NT2/D1 (cell line): Measurements from ENCODE around the gene FHDC1.

ENCODE experiments used
- DNase-seq: peaks from one replicate; pipeline ENCODE4 v3.0.0-alpha.2; 2011; ENCODE audit warnings: low read depth, low spot score
- H3K27me3 ChIP-seq: 2 replicates; pipeline ENCODE4 v1.6.0; 2011; ENCODE audit warnings: mild to moderate bottlenecking; ENCODE audit not compliant: insufficient read length, insufficient read depth
- H3K36me3 ChIP-seq: 2 replicates; pipeline ENCODE4 v1.6.1; 2011; ENCODE audit warnings: mild to moderate bottlenecking, low read length, mixed read lengths; ENCODE audit not compliant: insufficient read depth, insufficient read length
- H3K4me1 ChIP-seq: 2 replicates; pipeline ENCODE4 v1.5.1; 2011; ENCODE audit not compliant: insufficient read depth, insufficient read length
- H3K4me3 ChIP-seq: 2 replicates; pipeline ENCODE4 v1.5.1; 2011; ENCODE audit warnings: low read depth; ENCODE audit not compliant: insufficient read length
- H3K9ac ChIP-seq: 2 replicates; pipeline ENCODE4 v1.6.0; 2011; ENCODE audit warnings: low read depth; ENCODE audit not compliant: insufficient read length
- H3K9me3 ChIP-seq: 2 replicates; pipeline ENCODE4 v1.5.1; 2011; ENCODE audit warnings: mild to moderate bottlenecking, low read length; ENCODE audit not compliant: insufficient read depth
- SUZ12 ChIP-seq: IDR thresholded peaks from 2 replicates; pipeline ENCODE4 v1.6.1; 2011; ENCODE audit not compliant: insufficient read length, insufficient read depth; ENCODE audit errors: extremely low read depth
- YY1 ChIP-seq: IDR thresholded peaks from 2 replicates; pipeline ENCODE4 v1.6.1; 2011; ENCODE audit not compliant: insufficient read length, insufficient read depth
- ZNF274 ChIP-seq: IDR thresholded peaks from 2 replicates; pipeline ENCODE4 v1.6.1; 2011; ENCODE audit warnings: mild to moderate bottlenecking, low read depth, low read length

Gene FHDC1

DNA sequence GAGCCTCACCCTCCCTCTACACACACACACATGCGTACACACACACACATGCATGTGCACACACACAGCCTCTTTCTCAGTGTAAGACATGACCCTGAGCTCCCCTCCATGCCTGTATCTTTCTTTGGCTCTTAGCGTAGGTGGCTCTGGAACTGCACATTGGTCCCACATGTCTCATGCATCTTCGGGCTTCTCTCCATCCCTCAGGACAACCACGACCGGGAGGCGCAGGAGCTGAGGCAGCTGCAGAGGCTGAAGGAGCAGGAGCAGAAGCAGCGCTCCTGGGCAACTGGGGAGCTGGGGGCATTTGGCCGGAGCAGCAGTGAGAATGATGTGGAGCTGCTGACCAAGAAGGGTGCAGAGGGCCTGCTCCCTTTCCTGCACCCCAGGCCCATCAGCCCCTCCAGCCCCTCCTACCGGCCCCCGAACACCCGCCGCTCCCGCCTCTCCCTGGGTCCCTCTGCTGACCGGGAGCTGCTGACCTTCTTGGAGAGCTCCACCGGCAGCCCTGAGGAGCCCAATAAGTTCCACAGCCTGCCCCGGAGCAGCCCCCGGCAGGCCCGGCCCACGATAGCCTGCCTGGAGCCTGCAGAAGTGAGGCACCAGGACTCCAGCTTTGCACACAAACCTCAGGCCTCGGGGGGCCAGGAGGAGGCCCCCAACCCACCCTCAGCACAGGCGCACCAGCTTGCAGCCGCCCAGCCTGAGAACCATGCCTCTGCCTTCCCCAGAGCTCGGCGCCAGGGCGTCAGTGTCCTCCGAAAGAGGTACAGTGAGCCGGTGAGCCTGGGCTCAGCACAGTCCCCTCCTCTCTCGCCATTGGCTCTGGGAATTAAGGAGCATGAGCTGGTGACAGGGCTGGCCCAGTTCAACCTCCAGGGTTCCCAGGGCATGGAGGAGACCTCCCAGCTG, 38.6 kb downstream of the FHDC1 start:
- no peak overlapping the region for H3K4me3 ChIP-seq
- no peak for TF ChIP-seq YY1
- TF ChIP-seq SUZ12: no peak
- TF ChIP-seq ZNF274: no peak
- peaks cover 6% of the 10 kb centered on the region for H3K36me3 ChIP-seq
- no peak overlapping the region for H3K9ac ChIP-seq
- H3K9me3 ChIP-seq: no peaks in the 10 kb centered on the region
- H3K4me1 ChIP-seq: peaks cover 2% of the 10 kb centered on the region
- no peak for DNase-seq
- no peaks in the 10 kb centered on the region for H3K27me3 ChIP-seq

DNA sequence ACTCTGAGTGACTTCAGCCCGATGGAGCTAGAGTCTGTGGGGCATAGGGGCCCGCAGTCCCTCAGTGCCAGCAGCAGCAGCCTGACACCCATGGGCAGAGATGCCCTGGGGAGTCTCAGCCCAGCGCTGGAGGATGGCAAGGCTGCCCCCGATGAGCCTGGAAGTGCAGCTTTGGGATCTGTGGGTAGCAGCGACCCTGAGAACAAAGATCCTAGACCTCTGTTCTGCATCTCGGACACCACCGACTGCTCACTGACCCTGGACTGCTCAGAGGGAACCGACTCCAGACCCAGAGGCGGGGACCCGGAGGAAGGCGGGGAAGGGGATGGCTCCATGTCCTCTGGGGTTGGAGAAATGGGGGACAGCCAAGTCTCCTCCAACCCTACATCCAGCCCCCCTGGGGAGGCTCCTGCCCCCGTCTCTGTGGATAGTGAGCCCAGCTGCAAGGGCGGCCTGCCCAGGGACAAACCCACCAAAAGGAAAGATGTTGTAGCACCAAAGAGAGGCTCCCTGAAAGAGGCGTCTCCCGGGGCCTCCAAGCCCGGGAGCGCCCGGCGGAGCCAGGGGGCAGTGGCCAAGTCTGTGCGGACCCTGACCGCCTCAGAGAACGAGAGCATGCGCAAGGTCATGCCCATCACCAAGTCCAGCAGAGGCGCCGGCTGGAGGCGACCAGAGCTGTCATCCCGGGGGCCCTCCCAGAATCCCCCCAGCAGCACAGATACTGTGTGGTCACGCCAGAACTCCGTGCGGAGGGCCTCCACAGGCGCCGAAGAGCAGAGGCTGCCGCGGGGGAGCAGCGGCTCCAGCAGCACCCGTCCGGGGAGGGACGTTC, 39.5 kb downstream of the FHDC1 start:
- no peak overlapping the region for H3K9ac ChIP-seq
- no peak for TF ChIP-seq YY1
- no peak for TF ChIP-seq ZNF274
- TF ChIP-seq SUZ12: no peak
- H3K9me3 ChIP-seq: no peaks in the 10 kb centered on the region
- H3K36me3 ChIP-seq: peaks cover 6% of the 10 kb centered on the region
- H3K4me1 ChIP-seq: peaks cover 2% of the 10 kb centered on the region
- no peaks in the 10 kb centered on the region for H3K27me3 ChIP-seq
- DNase-seq: no peak
- H3K4me3 ChIP-seq: no peak overlapping the region

DNA sequence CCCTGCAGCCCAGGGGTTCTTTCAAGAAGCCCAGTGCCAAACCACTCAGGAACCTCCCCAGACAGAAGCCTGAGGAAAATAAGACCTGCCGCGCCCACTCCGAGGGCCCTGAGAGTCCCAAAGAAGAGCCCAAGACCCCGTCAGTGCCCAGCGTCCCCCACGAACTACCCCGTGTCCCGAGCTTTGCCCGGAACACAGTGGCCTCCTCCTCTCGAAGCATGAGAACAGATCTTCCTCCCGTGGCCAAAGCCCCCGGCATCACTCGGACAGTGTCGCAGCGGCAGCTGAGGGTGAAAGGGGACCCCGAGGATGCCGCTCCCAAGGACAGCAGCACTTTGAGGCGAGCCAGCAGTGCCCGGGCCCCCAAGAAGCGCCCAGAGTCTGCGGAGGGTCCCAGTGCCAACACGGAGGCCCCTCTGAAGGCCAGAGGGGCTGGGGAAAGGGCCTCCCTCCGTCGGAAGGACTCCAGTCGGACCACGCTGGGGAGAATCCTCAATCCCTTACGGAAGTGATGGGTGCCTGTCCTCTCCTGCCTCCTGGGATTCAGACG, 40.2 kb downstream of the FHDC1 start:
- DNase-seq: no peak
- TF ChIP-seq SUZ12 (no peak), ZNF274 (no peak), YY1 (no peak)
- peaks cover 5% of the 10 kb centered on the region for H3K4me1 ChIP-seq
- H3K9ac ChIP-seq: no peak overlapping the region
- H3K4me3 ChIP-seq: no peak overlapping the region
- H3K36me3 ChIP-seq: peaks cover 6% of the 10 kb centered on the region
- H3K27me3 ChIP-seq: no peaks in the 10 kb centered on the region
- H3K9me3 ChIP-seq: no peaks in the 10 kb centered on the region

DNA sequence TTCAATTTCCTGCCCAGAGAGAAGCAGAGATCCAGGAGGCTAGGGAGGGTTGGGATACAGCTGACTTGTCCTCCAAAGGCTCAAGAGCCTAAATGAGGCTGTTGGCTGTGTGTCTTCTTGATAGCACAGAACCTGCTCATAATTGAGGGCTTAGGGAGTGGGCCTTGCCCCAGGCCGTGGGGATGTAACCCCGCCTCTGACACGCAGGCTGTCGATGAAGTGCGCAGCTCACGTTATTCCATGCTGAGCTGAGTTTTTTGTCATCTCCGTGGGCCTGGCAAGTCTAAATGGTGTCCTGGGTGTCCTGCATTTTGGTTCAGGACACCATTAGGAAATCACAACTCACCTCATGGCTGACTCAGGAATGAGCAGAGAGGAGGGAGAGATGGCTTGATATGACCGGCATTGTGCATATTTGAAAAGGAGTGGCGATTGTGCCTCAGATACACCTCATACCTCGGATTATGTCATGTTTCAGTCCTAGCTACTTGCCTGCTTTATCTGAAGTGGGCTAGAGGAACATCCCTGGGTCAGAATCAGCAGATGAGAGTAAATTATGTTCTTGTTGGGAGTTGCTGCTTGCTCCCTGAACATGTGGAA, 43.7 kb downstream of the FHDC1 start:
- Histone ChIP-seq H3K27me3 (no peaks in the 10 kb centered on the region), H3K4me3 (no peak overlapping the region), H3K4me1 (peaks cover 8% of the 10 kb centered on the region), H3K36me3 (peaks cover 6% of the 10 kb centered on the region), H3K9me3 (no peaks in the 10 kb centered on the region), H3K9ac (no peak overlapping the region)
- TF ChIP-seq SUZ12 (no peak), YY1 (no peak), ZNF274 (no peak)
- no peak for DNase-seq

DNA sequence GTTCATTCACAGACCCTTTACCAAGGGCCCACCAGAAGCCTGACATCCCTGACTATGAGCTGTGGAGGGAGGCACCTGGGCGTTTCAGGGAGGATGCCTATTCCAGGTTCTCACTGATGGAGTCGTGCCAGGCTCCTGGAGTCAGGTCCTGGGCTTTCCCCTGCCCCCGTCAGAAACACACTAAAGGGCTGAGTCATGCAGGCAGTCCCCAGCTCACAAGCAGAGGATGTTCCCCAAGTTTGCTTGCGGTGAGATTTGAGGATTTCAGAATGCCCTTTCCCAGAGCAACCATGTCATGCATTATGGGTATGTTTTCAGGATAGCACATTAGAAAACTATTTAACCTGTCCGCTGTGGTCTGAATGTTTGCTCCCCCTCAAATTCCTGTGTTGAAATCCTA, 45.2 kb downstream of the FHDC1 start:
- no peak for DNase-seq
- Histone ChIP-seq H3K9ac (no peak overlapping the region), H3K4me3 (no peak overlapping the region), H3K36me3 (no peaks in the 10 kb centered on the region), H3K27me3 (no peaks in the 10 kb centered on the region), H3K4me1 (peaks cover 8% of the 10 kb centered on the region), H3K9me3 (no peaks in the 10 kb centered on the region)
- TF ChIP-seq ZNF274 (no peak), SUZ12 (no peak), YY1 (no peak)

GRCh38 chr4:152981842-152982241, 45.7 kb downstream of the FHDC1 start:
- Histone ChIP-seq H3K9me3 (no peaks in the 10 kb centered on the region), H3K36me3 (no peaks in the 10 kb centered on the region), H3K4me3 (no peak overlapping the region), H3K9ac (no peak overlapping the region), H3K4me1 (peaks cover 8% of the 10 kb centered on the region), H3K27me3 (no peaks in the 10 kb centered on the region)
- DNase-seq: no peak
- TF ChIP-seq SUZ12 (no peak), YY1 (no peak), ZNF274 (no peak)

DNA sequence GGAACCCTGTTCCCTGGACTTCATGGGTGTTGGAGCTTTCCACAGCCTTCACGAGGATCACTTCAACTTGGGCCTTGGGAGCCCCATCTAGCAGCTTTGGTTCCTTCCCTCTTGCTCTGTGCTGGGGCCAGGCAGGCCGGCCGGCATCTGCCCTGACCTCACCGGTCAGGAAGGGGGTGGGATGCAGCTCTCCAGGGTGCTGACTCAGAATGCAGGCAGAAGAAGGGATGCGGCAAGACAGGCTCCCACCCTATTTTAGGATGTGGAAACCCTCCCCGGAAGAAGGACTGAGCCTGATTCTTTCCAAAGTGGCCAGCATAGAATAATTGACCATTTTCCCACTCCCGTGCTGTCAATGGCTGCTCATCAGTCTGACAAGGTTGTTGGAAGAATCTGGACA, 47.1 kb downstream of the FHDC1 start:
- TF ChIP-seq SUZ12 (no peak), ZNF274 (no peak), YY1 (no peak)
- H3K4me1 ChIP-seq: peaks cover 8% of the 10 kb centered on the region
- no peak overlapping the region for H3K9ac ChIP-seq
- no peak for DNase-seq
- H3K4me3 ChIP-seq: no peak overlapping the region
- H3K9me3 ChIP-seq: no peaks in the 10 kb centered on the region
- no peaks in the 10 kb centered on the region for H3K36me3 ChIP-seq
- no peaks in the 10 kb centered on the region for H3K27me3 ChIP-seq
